Astrocyte (in vitro differentiated cells and primary cell): ENCODE results near the gene GBA2. TPM values are rescaled to one million over a fixed set of nuclear protein-coding genes. Genes with fewer than 3 reads are reported as not detected.

Source experiments
- DNase-seq: peaks from one replicate; pipeline ENCODE4 v3.0.0-alpha.2; 2010; ENCODE audit warnings: low read depth
- FAIRE-seq: peaks from 2 replicates; lab custom pipeline; 2011; peaks lifted over from hg19 to GRCh38; lab: Jason Lieb, UNC
- H2AFZ ChIP-seq: 2 replicates; pipeline ENCODE4 v1.6.0; 2012; ENCODE audit warnings: low read depth, low read length, inconsistent platforms
- H3K27ac ChIP-seq: 2 replicates; pipeline ENCODE4 v1.5.1; 2011; ENCODE audit warnings: low read depth, low read length, inconsistent platforms
- H3K27me3 ChIP-seq: 2 replicates; pipeline ENCODE4 v1.6.0; 2011; ENCODE audit warnings: low read length, inconsistent platforms; ENCODE audit not compliant: insufficient read depth
- H3K36me3 ChIP-seq: 2 replicates; pipeline ENCODE4 v1.5.1; 2011; ENCODE audit warnings: low read length, inconsistent platforms; ENCODE audit not compliant: insufficient read depth
- H3K4me1 ChIP-seq: 2 replicates; pipeline ENCODE4 v1.5.1; 2011; ENCODE audit warnings: low read length, inconsistent platforms; ENCODE audit not compliant: insufficient read depth
- H3K4me2 ChIP-seq: 2 replicates; pipeline ENCODE4 v1.6.0; 2012; ENCODE audit warnings: low read length, inconsistent platforms
- H3K4me3 ChIP-seq: 2 replicates; pipeline ENCODE4 v1.5.1; 2011; ENCODE audit warnings: low read depth, mild to moderate bottlenecking, low read length, inconsistent platforms; ENCODE audit not compliant: insufficient read depth
- H3K79me2 ChIP-seq: 2 replicates; pipeline ENCODE4 v1.6.0; 2012; ENCODE audit warnings: mild to moderate bottlenecking, low read length, inconsistent platforms; ENCODE audit not compliant: insufficient read depth
- H3K9ac ChIP-seq: 2 replicates; pipeline ENCODE4 v1.6.0; 2012; ENCODE audit warnings: mild to moderate bottlenecking, low read length, inconsistent platforms
- H3K9me3 ChIP-seq: 2 replicates; pipeline ENCODE4 v1.5.1; 2012; ENCODE audit warnings: low read depth, mild to moderate bottlenecking, low read length, inconsistent platforms; ENCODE audit not compliant: insufficient read depth
- H4K20me1 ChIP-seq: 2 replicates; pipeline ENCODE4 v1.6.0; 2012; ENCODE audit warnings: low read length, inconsistent platforms; ENCODE audit not compliant: insufficient read depth
- H3K27ac Mint-ChIP-seq: one replicate; pipeline ENCODE4 v1.8.0; 2021; ENCODE audit warnings: mild to moderate bottlenecking, mixed read lengths; ENCODE audit not compliant: unreplicated experiment
- H3K27me3 Mint-ChIP-seq: one replicate; pipeline ENCODE4 v1.8.0; 2021; ENCODE audit warnings: low read depth, mixed read lengths; ENCODE audit not compliant: unreplicated experiment
- H3K36me3 Mint-ChIP-seq: one replicate; pipeline ENCODE4 v1.8.0; 2021; ENCODE audit warnings: low read depth, mixed read lengths; ENCODE audit not compliant: unreplicated experiment
- H3K4me1 Mint-ChIP-seq: one replicate; pipeline ENCODE4 v1.8.0; 2021; ENCODE audit warnings: low read depth, mixed read lengths; ENCODE audit not compliant: unreplicated experiment
- H3K4me3 Mint-ChIP-seq: one replicate; pipeline ENCODE4 v1.8.0; 2021; ENCODE audit warnings: mild to moderate bottlenecking, moderate library complexity, mixed read lengths; ENCODE audit not compliant: unreplicated experiment
- H3K9me3 Mint-ChIP-seq: one replicate; pipeline ENCODE4 v1.8.0; 2021; ENCODE audit warnings: mild to moderate bottlenecking, mixed read lengths; ENCODE audit not compliant: unreplicated experiment
- CTCF ChIP-seq: IDR thresholded peaks from 2 replicates; pipeline ENCODE4 v1.5.1; 2011; ENCODE audit warnings: low read depth, mild to moderate bottlenecking, inconsistent platforms, low read length, moderate library complexity; ENCODE audit not compliant: insufficient read depth
- EZH2 ChIP-seq: IDR thresholded peaks from 2 replicates; pipeline ENCODE4 v1.6.1; 2012; ENCODE audit warnings: mild to moderate bottlenecking, low read length, inconsistent platforms; ENCODE audit not compliant: insufficient read depth
- total RNA-seq: library from RNA; stranded (reverse); gene quantifications from 2 replicates; pipeline ENCODE4 v1.2.1, GENCODE V29; 2021

The GBA2 gene
- total RNA-seq, 1 donor from 2014 or later: 42.5 TPM

- Histone ChIP-seq H3K4me3 (peak overlapping the region; percentile 97), H3K9me3 (no peaks in the 10 kb centered on the region), H3K4me2 (peak overlapping the region; percentile 100), H3K36me3 (peaks cover 40% of the 10 kb centered on the region), H2AFZ (no peak overlapping the region), H3K27me3 (no peaks in the 10 kb centered on the region), H3K9ac (peak overlapping the region; percentile 96), H3K4me1 (peaks cover 48% of the 10 kb centered on the region), H3K27ac (peak overlapping the region; percentile 78), H4K20me1 (peaks cover 58% of the 10 kb centered on the region), H3K79me2 (peaks cover 63% of the 10 kb centered on the region)
- peak overlapping the region; percentile 94 for H3K4me3 Mint-ChIP-seq
- peak overlapping the region; percentile 78 for H3K27ac Mint-ChIP-seq
- peak; percentile 23 for FAIRE-seq
- TF ChIP-seq EZH2: no peak
- no peak for TF ChIP-seq CTCF
- H3K4me1 Mint-ChIP-seq: peaks cover 33% of the 10 kb centered on the region
- H3K27me3 Mint-ChIP-seq: no peaks in the 10 kb centered on the region
- H3K36me3 Mint-ChIP-seq: peaks cover 22% of the 10 kb centered on the region
- DNase-seq: peak; percentile 81
- H3K9me3 Mint-ChIP-seq: no peaks in the 10 kb centered on the region
These were observed 60.2 kb downstream of the GBA2 start for GRCh38 chr9:35688558-35689541.

- Histone ChIP-seq H2AFZ (no peak overlapping the region), H3K9me3 (no peaks in the 10 kb centered on the region), H3K4me1 (peaks cover 56% of the 10 kb centered on the region), H3K9ac (peak overlapping the region; percentile 96), H3K27ac (peak overlapping the region; percentile 78), H3K4me2 (peak overlapping the region; percentile 100), H4K20me1 (peaks cover 66% of the 10 kb centered on the region), H3K27me3 (no peaks in the 10 kb centered on the region), H3K4me3 (peak overlapping the region; percentile 97), H3K36me3 (peaks cover 47% of the 10 kb centered on the region), H3K79me2 (peaks cover 67% of the 10 kb centered on the region)
- Mint-ChIP-seq H3K36me3 (peaks cover 26% of the 10 kb centered on the region), H3K4me1 (peaks cover 41% of the 10 kb centered on the region), H3K9me3 (no peaks in the 10 kb centered on the region), H3K4me3 (peak overlapping the region; percentile 94), H3K27me3 (no peaks in the 10 kb centered on the region), H3K27ac (peak overlapping the region; percentile 78)
- FAIRE-seq: no peak
- DNase-seq: no peak
- TF ChIP-seq CTCF (no peak), EZH2 (no peak)
These were observed 61.0 kb downstream of the GBA2 start for GRCh38 chr9:35687972-35688557.
